DND-41 (cell line): ENCODE data around the gene MTMR2.

ENCODE experiments used
- EZH2 ChIP-seq: IDR thresholded peaks from 3 replicates; pipeline ENCODE4 v1.6.1; 2012; ENCODE audit warnings: borderline replicate concordance, low read depth, mild to moderate bottlenecking, moderate library complexity, low read length, inconsistent platforms; ENCODE audit not compliant: severe bottlenecking
- TF ChIP-seq, protein P1 (sequence below): IDR thresholded peaks from 2 replicates; pipeline ENCODE4 v1.5.1; 2012; ENCODE audit warnings: borderline replicate concordance, low read length, moderate library complexity, mild to moderate bottlenecking; ENCODE audit not compliant: poor library complexity, severe bottlenecking; ENCODE audit errors: extremely low read depth

DNA sequence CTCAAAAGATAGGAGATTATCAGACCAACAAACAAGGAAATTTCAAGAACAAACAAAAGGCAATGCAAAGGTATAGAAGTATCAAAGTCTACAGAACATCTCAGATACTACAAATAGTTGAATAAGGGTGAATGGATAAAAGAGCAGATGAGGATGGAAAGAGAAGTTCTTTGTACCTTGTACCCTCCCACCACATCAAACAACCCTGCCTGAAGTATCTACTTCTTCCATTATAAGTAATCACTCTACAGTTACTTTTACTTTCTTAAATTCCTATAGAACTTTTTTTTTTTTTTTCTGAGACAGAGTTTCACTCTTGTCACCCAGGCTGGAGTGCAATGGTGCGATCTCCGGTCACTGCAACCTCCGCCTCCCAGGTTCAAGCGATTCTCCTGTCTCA lies 35.1 kb downstream of the MTMR2 start:
- TF ChIP-seq, protein P1, sequence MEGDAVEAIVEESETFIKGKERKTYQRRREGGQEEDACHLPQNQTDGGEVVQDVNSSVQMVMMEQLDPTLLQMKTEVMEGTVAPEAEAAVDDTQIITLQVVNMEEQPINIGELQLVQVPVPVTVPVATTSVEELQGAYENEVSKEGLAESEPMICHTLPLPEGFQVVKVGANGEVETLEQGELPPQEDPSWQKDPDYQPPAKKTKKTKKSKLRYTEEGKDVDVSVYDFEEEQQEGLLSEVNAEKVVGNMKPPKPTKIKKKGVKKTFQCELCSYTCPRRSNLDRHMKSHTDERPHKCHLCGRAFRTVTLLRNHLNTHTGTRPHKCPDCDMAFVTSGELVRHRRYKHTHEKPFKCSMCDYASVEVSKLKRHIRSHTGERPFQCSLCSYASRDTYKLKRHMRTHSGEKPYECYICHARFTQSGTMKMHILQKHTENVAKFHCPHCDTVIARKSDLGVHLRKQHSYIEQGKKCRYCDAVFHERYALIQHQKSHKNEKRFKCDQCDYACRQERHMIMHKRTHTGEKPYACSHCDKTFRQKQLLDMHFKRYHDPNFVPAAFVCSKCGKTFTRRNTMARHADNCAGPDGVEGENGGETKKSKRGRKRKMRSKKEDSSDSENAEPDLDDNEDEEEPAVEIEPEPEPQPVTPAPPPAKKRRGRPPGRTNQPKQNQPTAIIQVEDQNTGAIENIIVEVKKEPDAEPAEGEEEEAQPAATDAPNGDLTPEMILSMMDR: no peak
- no peak for TF ChIP-seq EZH2
